ENCODE measurements around the gene GULP1. TPM values are rescaled to one million over a fixed set of nuclear protein-coding genes. Genes with fewer than 3 reads are reported as not detected.

GULP1 gene
- total and polyA plus RNA-seq, 3 donors from 2014 or later = 76.2 to 90.3 (median 78.5) TPM

- no peak for DNase-seq
- no peaks in the 10 kb centered on the region for H3K4me1 ChIP-seq
- whole genome bisulfite sequencing, 2 donors = 89 to 96% methylated on average over 2 of the region's 2 CpGs
- no peak overlapping the region for H3K27ac ChIP-seq
- H3K4me3 ChIP-seq = no peak overlapping the region
- intact Hi-C loops (cut with DNase I; ENCODE audit: low total_unique reads) = no loop called here
- no peak for TF ChIP-seq CTCF (IDR thresholded peaks at IDR 0.05)
- no peak for TF ChIP-seq POLR2A (IDR thresholded peaks at IDR 0.05)
- no peaks in the 10 kb centered on the region for H3K9me3 ChIP-seq
- no peaks in the 10 kb centered on the region for H3K27me3 ChIP-seq
- H3K36me3 ChIP-seq (ENCODE audit: low read depth, missing control alignments) = no peaks in the 10 kb centered on the region
These were observed 11.8 kb downstream of the GULP1 start for GRCh38 chr2:188303363-188304031.

- H3K36me3 ChIP-seq (ENCODE audit: low read depth, missing control alignments) = no peaks in the 10 kb centered on the region
- no peaks in the 10 kb centered on the region for H3K27me3 ChIP-seq
- H3K9me3 ChIP-seq = no peaks in the 10 kb centered on the region
- no peak for TF ChIP-seq CTCF (IDR thresholded peaks at IDR 0.05)
- intact Hi-C loops (cut with DNase I; ENCODE audit: low total_unique reads) = no loop called here
- no peaks in the 10 kb centered on the region for H3K4me1 ChIP-seq
- WGBS, 2 donors = 85 to 92% methylated on average over 1 of the region's 1 CpG
- no peak for DNase-seq
- no peak overlapping the region for H3K4me3 ChIP-seq
- H3K27ac ChIP-seq = no peak overlapping the region
These were observed 13.6 kb downstream of the GULP1 start for GRCh38 chr2:188305271-188305670.

GRCh38 chr2:188306271-188306670 is 14.6 kb downstream of the GULP1 start:
- Histone ChIP-seq H3K4me1 (no peaks in the 10 kb centered on the region), H3K9me3 (no peaks in the 10 kb centered on the region), H3K36me3 (ENCODE audit: low read depth, missing control alignments) (no peaks in the 10 kb centered on the region), H3K4me3 (no peak overlapping the region), H3K27ac (no peak overlapping the region), H3K27me3 (no peaks in the 10 kb centered on the region)
- 51 to 53% methylated on average over 1 of the region's 1 CpG for WGBS, 2 donors
- no peak for DNase-seq
- intact Hi-C loops (cut with DNase I; ENCODE audit: low total_unique reads) = no loop called here
- TF ChIP-seq POLR2A (IDR thresholded peaks at IDR 0.05) = no peak
- TF ChIP-seq CTCF (IDR thresholded peaks at IDR 0.05) = no peak

GRCh38 chr2:188307850-188308283 is 16.2 kb downstream of the GULP1 start:
- Histone ChIP-seq H3K27ac (no peak overlapping the region), H3K4me3 (no peak overlapping the region), H3K9me3 (no peaks in the 10 kb centered on the region), H3K36me3 (ENCODE audit: low read depth, missing control alignments) (no peaks in the 10 kb centered on the region), H3K27me3 (no peaks in the 10 kb centered on the region), H3K4me1 (no peaks in the 10 kb centered on the region)
- no peak for TF ChIP-seq POLR2A (IDR thresholded peaks at IDR 0.05)
- TF ChIP-seq CTCF (IDR thresholded peaks at IDR 0.05) = no peak
- WGBS, 2 donors = 81 to 86% methylated on average over 2 of the region's 2 CpGs
- DNase-seq = no peak
- intact Hi-C loops (cut with DNase I; ENCODE audit: low total_unique reads) = no loop called here

- no peak for DNase-seq
- H3K36me3 ChIP-seq (ENCODE audit: low read depth, missing control alignments) = no peaks in the 10 kb centered on the region
- TF ChIP-seq CTCF (IDR thresholded peaks at IDR 0.05) = no peak
- no peak for TF ChIP-seq POLR2A (IDR thresholded peaks at IDR 0.05)
- H3K4me3 ChIP-seq = no peak overlapping the region
- no peaks in the 10 kb centered on the region for H3K9me3 ChIP-seq
- no peaks in the 10 kb centered on the region for H3K4me1 ChIP-seq
- no peaks in the 10 kb centered on the region for H3K27me3 ChIP-seq
- 69 to 95% methylated on average over 2 of the region's 2 CpGs for WGBS, 2 donors
- no peak overlapping the region for H3K27ac ChIP-seq
- intact Hi-C loops (cut with DNase I; ENCODE audit: low total_unique reads) = no loop called here
These were observed 16.8 kb downstream of the GULP1 start for GRCh38 chr2:188308483-188308882.

Measured in testis (tissue), 3 donors.